ENCODE data around the gene C16orf95. TPM values are rescaled to one million over a fixed set of nuclear protein-coding genes. Genes with fewer than 3 reads are reported as not detected.
"Not testable (repeated sequence)": the region's sequence is repeated elsewhere in the genome, so short reads cannot be mapped to it uniquely, and the experiment has no call there.

The C16orf95 gene
- total RNA-seq, 1 donor from 2014 or later = 6.1 TPM

- no peak for DNase-seq (ENCODE audit: low spot score)
- no peak for ATAC-seq
- intact Hi-C loops (cut with DNase I) = no loop called here
These were observed 31.5 kb upstream of the C16orf95 start for GRCh38 chr16:87348616-87349157.

GRCh38 chr16:87347932-87348615, 30.9 kb upstream of the C16orf95 start:
- intact Hi-C loops (cut with DNase I) = no loop called here
- DNase-seq (ENCODE audit: low spot score) (no peak), ATAC-seq (no peak)

DNA sequence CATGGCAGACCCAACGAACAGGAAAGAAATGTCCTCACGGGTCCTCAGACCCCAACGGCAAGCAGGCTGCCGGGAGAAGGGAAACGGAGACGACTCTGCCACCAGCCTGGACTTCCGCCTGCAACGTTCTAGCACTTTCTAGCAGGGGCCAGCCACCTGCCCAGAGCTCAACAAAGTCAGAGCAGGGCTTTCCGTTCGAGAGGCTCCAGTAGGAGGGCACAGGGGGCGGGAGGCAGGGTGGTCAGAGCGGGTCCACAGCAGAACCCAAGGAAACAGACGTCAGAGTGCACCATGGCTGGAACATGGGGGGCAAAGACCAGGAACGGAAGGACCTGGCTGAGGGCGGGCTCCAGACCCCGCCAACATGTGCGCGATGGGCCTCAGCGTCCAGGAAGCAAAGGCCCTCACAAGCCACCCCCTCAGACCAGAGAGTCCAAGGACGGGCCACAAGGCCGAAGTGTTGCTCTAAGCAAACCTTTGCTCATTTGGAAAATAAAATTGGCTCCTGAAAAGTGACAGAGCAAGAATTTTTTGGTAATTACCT, 29.4 kb upstream of the C16orf95 start:
- ATAC-seq = no peak
- intact Hi-C loops (cut with DNase I) = no loop called here

GRCh38 chr16:87345726-87346424, 28.7 kb upstream of the C16orf95 start:
- intact Hi-C loops (cut with DNase I) = no loop called here
- DNase-seq (ENCODE audit: low spot score) (no peak), ATAC-seq (no peak)

More for the DNA sequence above, 29.4 kb upstream of the C16orf95 start:
- DNase-seq (ENCODE audit: low spot score) = no peak

- ATAC-seq = peak; percentile 51
- no peak for DNase-seq (ENCODE audit: low spot score)
- intact Hi-C loops (cut with DNase I) = no loop called here
These were observed 27.9 kb upstream of the C16orf95 start for GRCh38 chr16:87344931-87345631.

DNA sequence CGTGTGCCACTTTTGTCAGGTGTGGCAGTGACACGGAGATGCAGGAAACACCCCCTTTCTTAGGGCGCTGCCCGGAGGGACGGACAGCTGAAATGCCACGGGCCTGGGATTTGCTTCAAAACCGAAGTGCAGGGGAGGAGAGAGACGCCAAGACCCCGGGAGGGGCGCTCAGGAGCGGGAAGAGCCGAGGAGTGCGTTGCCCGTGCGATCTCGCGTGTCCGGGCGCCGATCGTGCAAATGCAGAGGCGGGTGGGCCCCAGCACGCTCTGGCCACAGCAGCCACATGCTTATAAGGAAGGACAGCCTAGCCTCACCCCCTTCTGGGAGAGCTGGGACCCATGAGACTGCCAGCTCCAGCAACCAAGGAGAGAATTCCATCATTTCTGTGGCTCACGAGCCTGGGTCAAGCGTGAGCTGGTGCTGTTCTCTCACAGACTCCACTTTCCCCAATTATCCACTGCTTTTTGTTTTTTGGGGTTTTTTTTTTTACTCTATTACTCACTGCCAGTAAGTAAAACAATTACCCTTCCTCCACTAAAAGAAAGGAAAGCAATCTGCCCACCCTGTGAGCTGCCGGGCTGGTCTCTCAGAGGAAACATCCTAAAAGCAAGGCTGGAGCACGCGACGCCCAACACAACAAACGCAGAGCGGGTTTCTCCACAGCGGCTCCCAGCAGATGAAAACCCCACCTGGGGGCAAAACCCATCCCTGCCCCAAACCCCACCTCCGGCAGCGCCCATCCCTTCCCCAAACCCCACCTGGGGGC, 27.2 kb upstream of the C16orf95 start:
- DNase-seq (ENCODE audit: low spot score) (no peak), ATAC-seq (peak; percentile 20)
- intact Hi-C loops (cut with DNase I) = no loop called here

DNA sequence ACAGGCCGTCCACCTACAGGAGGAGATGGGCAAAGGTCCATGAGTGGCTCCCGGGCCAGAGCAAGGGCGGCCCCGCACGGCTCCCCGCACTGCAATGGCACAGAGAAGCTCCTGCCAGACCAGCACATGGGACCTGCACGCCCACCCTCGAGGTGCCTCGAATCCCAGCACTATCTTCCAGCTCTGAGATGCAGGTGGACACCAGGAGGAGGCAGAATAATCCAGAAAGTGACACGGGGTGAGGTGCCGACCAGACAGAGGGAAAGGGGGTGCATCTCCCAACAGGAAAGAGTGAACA, 26.5 kb upstream of the C16orf95 start:
- no peak for ATAC-seq
- intact Hi-C loops (cut with DNase I) = no loop called here

DNA sequence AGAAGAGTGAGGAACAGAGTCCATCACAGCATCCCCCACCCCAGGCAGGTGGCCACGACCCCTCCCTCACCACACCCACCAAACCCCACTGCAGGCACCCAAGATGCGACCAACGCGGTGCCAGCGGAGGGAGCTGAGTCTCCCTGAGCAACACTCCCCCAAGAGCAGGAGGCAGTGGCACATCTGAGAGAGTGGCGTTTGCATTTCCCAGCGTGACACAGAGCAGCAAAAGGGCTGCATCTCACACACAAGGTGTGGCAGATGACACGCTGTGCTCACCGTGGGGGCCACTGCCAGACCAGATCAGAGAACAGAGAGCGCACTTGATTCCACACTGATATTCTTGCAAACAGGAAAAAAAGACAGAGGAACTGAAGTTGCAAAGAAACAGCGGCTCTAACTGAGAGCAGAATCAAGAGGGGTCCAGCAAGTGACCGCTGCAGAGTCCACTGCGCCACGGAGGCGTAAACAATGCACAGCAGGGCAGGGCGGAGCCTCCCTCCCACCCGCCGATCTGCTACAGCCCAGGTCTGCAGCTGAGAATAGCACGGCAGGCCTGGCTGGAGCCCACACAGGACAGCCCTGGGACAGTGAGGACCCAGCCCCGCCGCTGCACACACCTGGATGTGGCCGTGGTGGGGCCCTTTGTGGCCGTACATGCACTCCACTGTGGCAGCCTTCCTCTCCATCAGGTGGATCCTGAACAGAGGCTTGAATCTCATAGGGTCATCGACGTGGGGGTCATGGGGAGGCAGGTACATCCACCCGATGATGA, 26.0 kb upstream of the C16orf95 start:
- ATAC-seq (peak; percentile 18), DNase-seq (ENCODE audit: low spot score) (no peak)
- intact Hi-C loops (cut with DNase I) = no loop called here

More for the DNA sequence above, 26.5 kb upstream of the C16orf95 start:
- DNase-seq (ENCODE audit: low spot score) = no peak

- ATAC-seq = no peak
- intact Hi-C loops (cut with DNase I) = no loop called here
- no peak for DNase-seq (ENCODE audit: low spot score)
These were observed 25.3 kb upstream of the C16orf95 start for GRCh38 chr16:87342504-87342903.

DNA sequence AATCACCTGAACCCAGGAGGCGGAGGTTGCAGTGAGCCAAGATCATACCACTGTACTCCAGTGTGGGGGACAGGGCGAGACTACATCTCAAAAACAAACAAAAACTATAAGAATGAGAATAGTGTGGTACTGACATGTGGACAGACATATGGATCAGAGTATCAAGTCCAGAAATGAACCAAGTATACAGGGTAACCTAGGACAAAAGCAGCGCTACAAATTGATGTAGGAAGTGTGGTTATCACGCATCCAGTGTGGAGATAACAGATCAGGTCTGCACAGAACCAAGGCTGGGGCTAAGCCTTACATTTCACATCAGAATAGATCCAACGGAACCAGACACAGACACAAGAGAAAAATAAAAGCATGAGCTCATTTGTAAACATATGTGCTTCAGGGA, 23.0 kb upstream of the C16orf95 start:
- no peak for DNase-seq (ENCODE audit: low spot score)
- intact Hi-C loops (cut with DNase I) = no loop called here
- ATAC-seq = no peak

- ATAC-seq; DNase-seq (ENCODE audit: low spot score); intact Hi-C loops (cut with DNase I): not testable (repeated sequence)
These were observed 22.5 kb upstream of the C16orf95 start for GRCh38 chr16:87339724-87340105.

DNA sequence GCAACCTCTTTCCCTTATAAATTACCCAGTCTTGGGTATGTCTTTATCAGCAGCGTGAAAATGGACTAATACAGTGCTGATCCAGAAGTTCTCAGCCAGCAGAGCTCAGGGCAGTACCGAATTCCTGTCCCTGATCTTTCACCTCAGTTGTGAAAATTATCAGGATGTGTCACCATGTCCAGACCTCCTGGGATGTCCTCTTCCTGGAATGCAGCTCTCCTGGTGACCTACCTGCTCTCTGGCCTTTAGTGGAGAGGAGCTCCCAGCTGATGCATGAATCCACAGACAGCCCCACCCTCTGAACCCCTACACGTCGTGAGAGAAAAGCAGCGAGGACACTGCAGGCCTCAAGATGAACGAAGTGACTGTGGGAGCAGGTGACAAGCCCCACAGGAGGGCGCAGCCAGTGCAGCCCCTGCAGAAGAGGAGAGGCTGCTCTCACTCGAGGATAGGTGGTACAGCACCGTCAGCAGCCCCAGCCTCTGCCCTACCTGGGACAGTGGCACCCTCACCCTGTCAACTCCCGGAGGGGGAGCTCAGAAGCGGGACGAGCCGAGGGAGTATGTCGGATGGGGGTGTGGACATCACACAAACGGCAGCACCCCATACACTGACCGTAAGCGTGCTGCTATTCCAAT, 22.0 kb upstream of the C16orf95 start:
- intact Hi-C loops (cut with DNase I) = no loop called here
- ATAC-seq (no peak), DNase-seq (ENCODE audit: low spot score) (no peak)

- intact Hi-C loops (cut with DNase I) = no loop called here
- DNase-seq (ENCODE audit: low spot score) (no peak), ATAC-seq (no peak)
These were observed 21.1 kb upstream of the C16orf95 start for GRCh38 chr16:87338155-87338765.

GRCh38 chr16:87337262-87337771, 20.1 kb upstream of the C16orf95 start:
- no peak for DNase-seq (ENCODE audit: low spot score)
- ATAC-seq = no peak
- intact Hi-C loops (cut with DNase I) = no loop called here

DNA sequence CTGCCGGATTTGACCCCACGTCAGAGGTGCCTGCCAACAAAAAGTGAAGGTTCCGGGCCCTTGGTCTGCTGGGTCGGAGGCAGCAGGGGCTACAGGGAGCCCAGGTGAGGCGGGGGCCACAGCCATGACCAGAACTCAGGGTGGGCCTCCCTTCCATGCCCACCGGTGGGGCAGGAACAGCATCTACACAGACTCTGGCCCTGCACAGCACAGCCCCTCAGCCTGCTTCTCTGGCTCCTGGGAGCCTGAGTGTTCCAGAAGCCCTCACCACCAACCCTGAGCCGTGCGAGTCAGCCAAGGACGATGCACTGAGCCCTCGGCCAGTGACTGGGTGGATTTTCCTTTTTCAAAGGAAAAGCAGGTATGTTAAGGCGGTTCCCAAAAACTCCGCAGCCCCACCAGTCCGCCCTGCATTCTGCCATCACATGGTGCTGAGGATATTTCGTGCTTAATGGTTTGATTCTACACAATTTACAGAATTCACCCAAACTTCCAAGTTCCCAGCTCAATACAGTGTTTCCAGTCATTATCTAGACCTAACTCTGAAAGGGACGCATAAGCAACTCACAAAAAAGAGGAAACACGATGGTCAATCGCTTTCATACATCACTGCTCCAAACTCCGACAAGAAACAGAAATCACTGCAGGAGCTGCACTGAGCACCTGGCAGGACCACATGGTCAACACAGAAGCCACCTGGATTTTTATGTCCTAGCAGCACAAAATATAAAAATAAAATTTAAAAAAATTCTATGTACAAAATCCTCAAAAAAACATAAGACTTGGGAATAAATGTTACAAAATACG, 19.4 kb upstream of the C16orf95 start:
- DNase-seq (ENCODE audit: low spot score) (no peak), ATAC-seq (no peak)
- intact Hi-C loops (cut with DNase I) = no loop called here

- ATAC-seq (no peak), DNase-seq (ENCODE audit: low spot score) (no peak)
- intact Hi-C loops (cut with DNase I) = no loop called here
These were observed 18.6 kb upstream of the C16orf95 start for GRCh38 chr16:87335625-87336433.

Measured in sciatic nerve (tissue), 2 donors.